ENCODE results near the gene SFXN3.

The SFXN3 gene

DNA sequence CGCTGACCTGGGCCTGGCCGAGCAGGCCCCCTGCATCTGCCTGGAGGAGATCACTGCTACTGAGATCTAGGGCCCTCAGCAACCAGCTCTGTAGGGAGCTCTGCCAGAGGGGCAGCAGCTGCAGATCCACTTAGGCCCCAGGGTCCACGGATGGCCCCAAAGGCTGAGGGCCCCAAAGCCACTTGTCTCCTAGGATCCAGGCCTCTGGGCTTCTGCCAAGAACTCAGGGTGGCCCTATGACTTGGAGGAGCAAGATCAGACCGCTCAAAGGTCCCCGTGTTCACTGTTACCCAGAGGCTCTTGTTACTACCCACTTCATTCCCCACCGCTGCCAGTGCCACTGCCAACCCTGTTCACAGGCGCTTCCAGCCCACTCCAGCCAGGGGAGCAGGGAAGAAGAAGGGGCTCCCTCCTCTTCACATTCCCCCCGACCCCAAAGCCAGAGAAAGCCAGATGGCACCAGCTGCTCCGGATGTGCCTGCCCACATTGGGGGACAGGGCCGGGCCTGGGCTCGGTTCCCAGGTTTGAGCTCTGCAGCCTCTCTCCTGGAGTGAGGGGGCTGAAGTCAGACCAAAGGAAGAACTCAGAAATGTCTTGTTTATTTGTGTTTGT, 23.8 kb upstream of the SFXN3 start:
- no peak overlapping the region for H3K4me3 ChIP-seq (ENCODE audit: insufficient read depth in 1 of 2, low read depth in 1 of 2, low read length in 2 of 2)
- no peak overlapping the region for H2AK5ac ChIP-seq (ENCODE audit: low read length, severe bottlenecking)
- H2AFZ ChIP-seq (ENCODE audit: low read depth, low read length): no peak overlapping the region
- peaks cover 18% of the 10 kb centered on the region for H3K4me1 ChIP-seq (ENCODE audit: control insufficient read depth, insufficient read depth, low read depth, low read length)
- peaks cover 27% of the 10 kb centered on the region for H3K79me1 ChIP-seq (replicated peaks; ENCODE audit: low read length, poor library complexity, severe bottlenecking)
- H3K27ac ChIP-seq (ENCODE audit: low read length, poor library complexity, severe bottlenecking): no peak overlapping the region
- H3K4ac ChIP-seq (ENCODE audit: low read depth in 1 of 2, low read length in 2 of 2): peak overlapping the region in 1 of 2 experiments; percentile 80
- H3K14ac ChIP-seq (ENCODE audit: low read length in 2 of 2): no peak overlapping the region
- peak overlapping the region; percentile 61 for H2BK15ac ChIP-seq (ENCODE audit: low read depth, poor library complexity, severe bottlenecking)
- H3K23ac ChIP-seq (ENCODE audit: low read length in 2 of 2): no peak overlapping the region
- peak overlapping the region; percentile 51 for H4K8ac ChIP-seq (ENCODE audit: low read length)
- H4K91ac ChIP-seq (ENCODE audit: low read length): no peak overlapping the region
- peaks cover 57 to 58% of the 10 kb centered on the region in 2 experiments for H3K36me3 ChIP-seq (ENCODE audit: control insufficient read depth in 1 of 2, insufficient read depth in 2 of 2, low read depth in 1 of 2, low read length in 2 of 2)
- 75% methylated on average over 11 of the region's 11 CpGs for WGBS
- H3K4me2 ChIP-seq (ENCODE audit: low read length, poor library complexity, severe bottlenecking): no peak overlapping the region
- H3K27me3 ChIP-seq (ENCODE audit: control insufficient read depth in 1 of 2, insufficient read depth in 1 of 2, low read length in 2 of 2): no peaks in the 10 kb centered on the region
- no peaks in the 10 kb centered on the region for H3K9me3 ChIP-seq (ENCODE audit: control insufficient read depth, low read length)
- no peak overlapping the region for H2BK120ac ChIP-seq (ENCODE audit: low read depth, low read length)
- peak overlapping the region; percentile 22 for H3K9ac ChIP-seq (ENCODE audit: low read length)
- peak overlapping the region in 1 of 2 experiments; percentile 12 for H2BK12ac ChIP-seq (ENCODE audit: low read length in 2 of 2)
- no peak for DNase-seq
- H2BK5ac ChIP-seq (ENCODE audit: low read depth, low read length, poor library complexity, severe bottlenecking): no peak overlapping the region
- H3K18ac ChIP-seq (ENCODE audit: low read depth in 1 of 2, low read length in 2 of 2): no peak overlapping the region

DNA sequence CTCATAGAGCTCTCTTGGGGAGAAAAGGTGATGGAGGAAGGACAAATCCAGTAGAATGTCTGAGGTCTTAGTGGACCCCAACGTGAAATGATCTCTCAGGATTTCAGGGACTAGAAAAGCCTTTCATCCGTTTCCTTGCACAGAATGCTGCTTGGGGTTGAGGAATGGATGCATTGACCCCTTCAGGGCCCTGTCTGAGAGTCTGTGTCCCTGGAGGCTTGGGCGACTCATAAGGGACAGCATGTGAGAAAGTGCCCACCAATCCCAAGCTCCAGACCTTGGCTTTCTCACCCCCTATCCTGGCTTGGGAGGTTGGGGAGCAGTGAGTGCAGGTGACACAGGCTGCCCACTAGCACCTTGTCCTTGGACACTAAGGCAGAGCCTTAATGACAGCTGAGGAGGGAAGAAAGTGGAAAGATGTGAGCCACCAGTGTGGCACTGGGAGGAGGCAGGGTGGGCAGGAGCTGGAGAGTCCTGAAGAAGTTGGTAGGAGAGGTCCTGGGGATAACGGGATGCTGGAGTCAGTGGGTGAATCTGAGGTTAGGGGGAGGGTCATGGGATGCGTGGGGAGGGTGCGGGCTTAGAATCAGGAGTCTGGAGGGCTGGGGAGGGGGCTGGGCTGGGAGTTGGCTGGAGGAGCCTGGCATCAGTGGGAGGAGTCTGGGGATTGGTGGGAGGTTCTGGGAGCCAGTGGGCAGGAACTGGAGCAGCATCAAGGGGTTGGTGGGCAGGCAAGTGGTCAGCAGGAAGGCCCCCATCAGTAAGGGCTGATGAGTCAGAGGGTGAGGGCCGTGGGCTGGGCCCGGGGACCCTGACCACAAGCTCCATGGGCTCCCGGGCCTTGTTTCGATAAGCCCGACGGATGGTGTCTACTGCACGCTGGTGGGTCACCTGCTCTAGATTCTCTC, 22.9 kb upstream of the SFXN3 start:
- Histone ChIP-seq H3K4me3 (ENCODE audit: insufficient read depth in 1 of 2, low read depth in 1 of 2, low read length in 2 of 2) (no peak overlapping the region), H2BK5ac (ENCODE audit: low read depth, low read length, poor library complexity, severe bottlenecking) (no peak overlapping the region), H3K27ac (ENCODE audit: low read length, poor library complexity, severe bottlenecking) (no peak overlapping the region), H3K4me1 (ENCODE audit: control insufficient read depth, insufficient read depth, low read depth, low read length) (peaks cover 17% of the 10 kb centered on the region), H3K9ac (ENCODE audit: low read length) (peak overlapping the region; percentile 37), H4K8ac (ENCODE audit: low read length) (peak overlapping the region; percentile 71), H3K4me2 (ENCODE audit: low read length, poor library complexity, severe bottlenecking) (no peak overlapping the region), H2AFZ (ENCODE audit: low read depth, low read length) (no peak overlapping the region), H2BK12ac (ENCODE audit: low read length in 2 of 2) (peak overlapping the region in 1 of 2 experiments; percentile 58), H3K36me3 (ENCODE audit: control insufficient read depth in 1 of 2, insufficient read depth in 2 of 2, low read depth in 1 of 2, low read length in 2 of 2) (peaks cover 47 to 48% of the 10 kb centered on the region in 2 experiments), H3K79me1 (replicated peaks; ENCODE audit: low read length, poor library complexity, severe bottlenecking) (peaks cover 27% of the 10 kb centered on the region), H4K91ac (ENCODE audit: low read length) (peak overlapping the region; percentile 36), H3K23ac (ENCODE audit: low read length in 2 of 2) (peak overlapping the region in 1 of 2 experiments; percentile 20), H3K18ac (ENCODE audit: low read depth in 1 of 2, low read length in 2 of 2) (peak overlapping the region in 1 of 2 experiments; percentile 42), H2BK15ac (ENCODE audit: low read depth, poor library complexity, severe bottlenecking) (no peak overlapping the region), H3K27me3 (ENCODE audit: control insufficient read depth in 1 of 2, insufficient read depth in 1 of 2, low read length in 2 of 2) (no peaks in the 10 kb centered on the region), H3K4ac (ENCODE audit: low read depth in 1 of 2, low read length in 2 of 2) (peak overlapping the region in 1 of 2 experiments; percentile 8), H3K14ac (ENCODE audit: low read length in 2 of 2) (peak overlapping the region in 1 of 2 experiments; percentile 87), H2BK120ac (ENCODE audit: low read depth, low read length) (no peak overlapping the region), H2AK5ac (ENCODE audit: low read length, severe bottlenecking) (no peak overlapping the region), H3K9me3 (ENCODE audit: control insufficient read depth, low read length) (no peaks in the 10 kb centered on the region)
- DNase-seq: no peak
- WGBS: 65% methylated on average over 8 of the region's 13 CpGs

DNA sequence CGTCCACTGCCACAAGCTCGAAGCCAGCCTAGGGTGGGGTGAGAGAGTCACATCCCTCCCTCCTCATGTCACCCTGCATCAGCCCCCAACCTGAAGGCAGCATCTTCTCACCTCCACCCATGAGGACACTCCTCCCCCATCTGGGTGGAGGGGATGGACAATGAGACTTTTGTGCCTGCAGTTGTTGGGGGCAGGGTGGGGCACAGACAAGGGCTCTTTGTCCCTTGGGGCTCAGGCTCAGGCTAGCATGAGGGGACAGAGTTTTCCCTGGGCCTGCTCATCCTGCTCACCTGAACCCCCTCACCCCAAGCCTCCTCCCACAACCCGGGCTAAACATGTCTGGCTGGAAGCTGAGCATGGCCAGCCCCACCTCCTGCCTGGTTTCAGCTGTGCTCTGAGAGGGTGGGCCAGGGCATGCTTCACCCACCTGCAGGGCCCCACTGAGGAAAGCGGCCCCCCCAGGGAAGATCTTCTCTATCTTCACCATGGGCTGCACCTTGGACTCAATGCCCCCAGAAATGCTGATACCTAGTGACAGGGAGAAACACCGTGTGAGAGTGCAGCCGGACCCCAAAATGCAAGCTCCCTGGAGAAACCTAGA, 22.1 kb upstream of the SFXN3 start:
- Histone ChIP-seq H3K14ac (ENCODE audit: low read length in 2 of 2) (no peak overlapping the region), H3K4me1 (ENCODE audit: control insufficient read depth, insufficient read depth, low read depth, low read length) (peaks cover 21% of the 10 kb centered on the region), H3K27ac (ENCODE audit: low read length, poor library complexity, severe bottlenecking) (no peak overlapping the region), H2BK5ac (ENCODE audit: low read depth, low read length, poor library complexity, severe bottlenecking) (no peak overlapping the region), H3K4me2 (ENCODE audit: low read length, poor library complexity, severe bottlenecking) (no peak overlapping the region), H2BK15ac (ENCODE audit: low read depth, poor library complexity, severe bottlenecking) (no peak overlapping the region), H3K18ac (ENCODE audit: low read depth in 1 of 2, low read length in 2 of 2) (peak overlapping the region in 1 of 2 experiments; percentile 16), H4K8ac (ENCODE audit: low read length) (peak overlapping the region; percentile 71), H2BK120ac (ENCODE audit: low read depth, low read length) (no peak overlapping the region), H2BK12ac (ENCODE audit: low read length in 2 of 2) (no peak overlapping the region), H3K23ac (ENCODE audit: low read length in 2 of 2) (no peak overlapping the region), H3K27me3 (ENCODE audit: control insufficient read depth in 1 of 2, insufficient read depth in 1 of 2, low read length in 2 of 2) (no peaks in the 10 kb centered on the region), H4K91ac (ENCODE audit: low read length) (peak overlapping the region; percentile 36), H3K79me1 (replicated peaks; ENCODE audit: low read length, poor library complexity, severe bottlenecking) (peaks cover 23% of the 10 kb centered on the region), H2AK5ac (ENCODE audit: low read length, severe bottlenecking) (no peak overlapping the region), H2AFZ (ENCODE audit: low read depth, low read length) (no peak overlapping the region), H3K4me3 (ENCODE audit: insufficient read depth in 1 of 2, low read depth in 1 of 2, low read length in 2 of 2) (no peak overlapping the region), H3K4ac (ENCODE audit: low read depth in 1 of 2, low read length in 2 of 2) (peak overlapping the region in 1 of 2 experiments; percentile 10), H3K36me3 (ENCODE audit: control insufficient read depth in 1 of 2, insufficient read depth in 2 of 2, low read depth in 1 of 2, low read length in 2 of 2) (peaks cover 40 to 41% of the 10 kb centered on the region in 2 experiments), H3K9ac (ENCODE audit: low read length) (no peak overlapping the region), H3K9me3 (ENCODE audit: control insufficient read depth, low read length) (no peaks in the 10 kb centered on the region)
- WGBS: 94% methylated on average over 4 of the region's 6 CpGs
- DNase-seq: no peak

DNA sequence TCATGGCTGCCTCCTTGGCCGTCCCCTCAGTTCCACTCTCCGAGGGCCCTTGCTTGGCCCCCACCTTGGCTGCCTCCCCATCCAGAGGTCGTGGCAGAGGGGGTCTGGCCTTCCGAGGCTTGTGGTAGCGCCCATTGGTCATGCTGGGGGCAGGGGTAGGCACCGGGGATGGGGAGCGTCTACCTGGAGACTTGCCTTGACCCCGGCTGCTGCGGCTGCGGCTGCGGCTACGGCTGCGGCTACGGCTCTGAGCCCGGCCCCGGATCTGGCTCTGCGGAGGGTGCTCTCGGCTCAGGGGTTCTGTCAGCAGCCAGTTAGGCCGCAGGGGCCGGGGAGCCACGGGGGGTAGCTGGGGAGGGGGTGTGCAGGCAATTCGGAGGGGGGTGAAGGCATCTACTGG, 20.7 kb upstream of the SFXN3 start:
- no peaks in the 10 kb centered on the region for H3K9me3 ChIP-seq (ENCODE audit: control insufficient read depth, low read length)
- H3K79me1 ChIP-seq (replicated peaks; ENCODE audit: low read length, poor library complexity, severe bottlenecking): peaks cover 18% of the 10 kb centered on the region
- H3K27me3 ChIP-seq (ENCODE audit: control insufficient read depth in 1 of 2, insufficient read depth in 1 of 2, low read length in 2 of 2): no peaks in the 10 kb centered on the region
- no peak overlapping the region for H2BK5ac ChIP-seq (ENCODE audit: low read depth, low read length, poor library complexity, severe bottlenecking)
- no peak overlapping the region for H3K9ac ChIP-seq (ENCODE audit: low read length)
- H2BK12ac ChIP-seq (ENCODE audit: low read length in 2 of 2): no peak overlapping the region
- no peak for DNase-seq
- 94% methylated on average over 20 of the region's 22 CpGs for WGBS
- peak overlapping the region; percentile 2 for H4K91ac ChIP-seq (ENCODE audit: low read length)
- no peak overlapping the region for H3K27ac ChIP-seq (ENCODE audit: low read length, poor library complexity, severe bottlenecking)
- no peak overlapping the region for H3K14ac ChIP-seq (ENCODE audit: low read length in 2 of 2)
- no peak overlapping the region for H4K8ac ChIP-seq (ENCODE audit: low read length)
- peaks cover 27% of the 10 kb centered on the region for H3K4me1 ChIP-seq (ENCODE audit: control insufficient read depth, insufficient read depth, low read depth, low read length)
- H3K4me3 ChIP-seq (ENCODE audit: insufficient read depth in 1 of 2, low read depth in 1 of 2, low read length in 2 of 2): no peak overlapping the region
- no peak overlapping the region for H3K23ac ChIP-seq (ENCODE audit: low read length in 2 of 2)
- H3K36me3 ChIP-seq (ENCODE audit: control insufficient read depth in 1 of 2, insufficient read depth in 2 of 2, low read depth in 1 of 2, low read length in 2 of 2): peaks cover 26 to 29% of the 10 kb centered on the region in 2 experiments
- H2BK15ac ChIP-seq (ENCODE audit: low read depth, poor library complexity, severe bottlenecking): no peak overlapping the region
- H2BK120ac ChIP-seq (ENCODE audit: low read depth, low read length): no peak overlapping the region
- no peak overlapping the region for H2AFZ ChIP-seq (ENCODE audit: low read depth, low read length)
- no peak overlapping the region for H3K4me2 ChIP-seq (ENCODE audit: low read length, poor library complexity, severe bottlenecking)
- no peak overlapping the region for H3K18ac ChIP-seq (ENCODE audit: low read depth in 1 of 2, low read length in 2 of 2)
- H3K4ac ChIP-seq (ENCODE audit: low read depth in 1 of 2, low read length in 2 of 2): no peak overlapping the region
- H2AK5ac ChIP-seq (ENCODE audit: low read length, severe bottlenecking): no peak overlapping the region

Measured in mesenchymal stem cell (in vitro differentiated cells and primary cell).